HL-60 (cell line): Measurements from ENCODE around the gene KLK1.
"Not testable (repeated sequence)": the region's sequence is repeated elsewhere in the genome, so short reads cannot be mapped to it uniquely, and the experiment has no call there.

Source experiments
- DNase-seq, 2 experiments: peaks; one replicate each; pipeline ENCODE4 v3.0.0-alpha.2; 2010 to 2020; ENCODE audit warnings: low read depth in 1 of 2, low spot score in 1 of 2
- H3K27ac ChIP-seq: fragments of 250-450 bp; sonication (Bioruptor Pico); replicated peaks from 2 replicates; pipeline ENCODE4 v1.5.1; 2020; ENCODE audit warnings: mild to moderate bottlenecking, moderate library complexity
- H3K27me3 ChIP-seq: fragments of 250-450 bp; sonication (Bioruptor Pico); 2 replicates; pipeline ENCODE4 v1.5.1; 2021; ENCODE audit warnings: mild to moderate bottlenecking, moderate library complexity; ENCODE audit not compliant: insufficient read depth, poor library complexity, severe bottlenecking
- H3K4me3 ChIP-seq: replicated peaks from 2 replicates; pipeline ENCODE4 v1.5.1; 2011; ENCODE audit warnings: mild to moderate bottlenecking, control low read depth, low read length; ENCODE audit not compliant: insufficient read depth
- GABPA ChIP-seq: IDR thresholded peaks from 2 replicates; pipeline ENCODE4 v1.6.1; 2012; ENCODE audit warnings: low read depth
- POLR2AphosphoS5 ChIP-seq: IDR thresholded peaks from 2 replicates; pipeline ENCODE4 v1.6.1; 2012; ENCODE audit warnings: low read depth
- SPI1 ChIP-seq: IDR thresholded peaks from 2 replicates; pipeline ENCODE4 v1.6.1; 2012; ENCODE audit warnings: low read depth, mild to moderate bottlenecking, borderline replicate concordance
- TF ChIP-seq, protein P1 (sequence below): IDR thresholded peaks from 2 replicates; pipeline ENCODE4 v1.6.1; 2012; ENCODE audit warnings: low read depth; ENCODE audit not compliant: insufficient replicate concordance
- TF ChIP-seq, protein P2 (sequence below): IDR thresholded peaks from one replicate; pipeline ENCODE4 v1.5.1; 2011; ENCODE audit warnings: low read length, control low read depth, inconsistent platforms; ENCODE audit not compliant: insufficient read depth

KLK1 gene

DNA sequence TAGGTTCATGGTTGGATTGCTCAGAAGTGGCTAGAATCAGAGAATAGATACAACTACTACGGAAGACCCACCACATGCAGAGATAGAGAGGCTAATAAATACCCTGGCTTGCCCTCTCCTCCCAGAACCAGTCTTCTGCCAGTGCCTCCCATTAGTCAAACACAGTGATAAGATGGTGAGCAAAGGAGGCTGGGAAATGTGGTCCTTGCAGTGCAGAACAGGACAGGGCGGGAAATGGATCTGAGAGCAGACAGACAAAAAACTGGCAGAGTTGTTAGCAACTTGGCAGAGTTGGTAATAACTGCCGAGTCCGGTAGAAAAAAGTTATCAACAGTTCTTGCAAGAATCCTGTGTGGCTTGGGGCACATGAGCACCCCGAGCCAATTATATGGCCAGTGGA is 8.7 kb downstream of the KLK1 start:
- Histone ChIP-seq H3K27me3 (peaks cover 18% of the 10 kb centered on the region), H3K27ac (no peak overlapping the region)
- DNase-seq, result no peak

DNA sequence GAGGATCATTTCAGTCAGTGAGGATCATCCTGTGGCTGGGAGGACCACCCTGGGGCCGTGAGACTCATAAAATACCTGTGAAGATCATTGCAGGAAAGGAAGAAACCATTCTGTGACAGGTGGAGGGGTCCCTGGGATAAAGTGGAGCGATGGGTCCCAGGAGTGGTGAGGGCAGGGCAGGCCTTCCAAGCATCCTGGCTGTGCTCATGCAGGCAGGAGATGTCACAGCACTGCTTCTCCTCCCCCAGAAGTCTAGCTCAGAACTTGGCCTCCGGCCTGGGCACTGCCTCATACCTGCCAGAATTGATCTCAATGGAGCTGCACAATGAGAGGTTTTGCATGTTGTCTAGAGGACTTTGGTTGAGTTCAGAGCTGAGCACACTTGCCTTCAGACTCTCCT is 11.1 kb downstream of the KLK1 start:
- no peak for DNase-seq
- Histone ChIP-seq H3K27me3 (peaks cover 3% of the 10 kb centered on the region), H3K4me3 (no peak overlapping the region), H3K27ac (no peak overlapping the region)
- TF ChIP-seq SPI1, result no peak
- TF ChIP-seq GABPA, result no peak
- no peak for TF ChIP-seq POLR2AphosphoS5
- TF ChIP-seq, protein P1, sequence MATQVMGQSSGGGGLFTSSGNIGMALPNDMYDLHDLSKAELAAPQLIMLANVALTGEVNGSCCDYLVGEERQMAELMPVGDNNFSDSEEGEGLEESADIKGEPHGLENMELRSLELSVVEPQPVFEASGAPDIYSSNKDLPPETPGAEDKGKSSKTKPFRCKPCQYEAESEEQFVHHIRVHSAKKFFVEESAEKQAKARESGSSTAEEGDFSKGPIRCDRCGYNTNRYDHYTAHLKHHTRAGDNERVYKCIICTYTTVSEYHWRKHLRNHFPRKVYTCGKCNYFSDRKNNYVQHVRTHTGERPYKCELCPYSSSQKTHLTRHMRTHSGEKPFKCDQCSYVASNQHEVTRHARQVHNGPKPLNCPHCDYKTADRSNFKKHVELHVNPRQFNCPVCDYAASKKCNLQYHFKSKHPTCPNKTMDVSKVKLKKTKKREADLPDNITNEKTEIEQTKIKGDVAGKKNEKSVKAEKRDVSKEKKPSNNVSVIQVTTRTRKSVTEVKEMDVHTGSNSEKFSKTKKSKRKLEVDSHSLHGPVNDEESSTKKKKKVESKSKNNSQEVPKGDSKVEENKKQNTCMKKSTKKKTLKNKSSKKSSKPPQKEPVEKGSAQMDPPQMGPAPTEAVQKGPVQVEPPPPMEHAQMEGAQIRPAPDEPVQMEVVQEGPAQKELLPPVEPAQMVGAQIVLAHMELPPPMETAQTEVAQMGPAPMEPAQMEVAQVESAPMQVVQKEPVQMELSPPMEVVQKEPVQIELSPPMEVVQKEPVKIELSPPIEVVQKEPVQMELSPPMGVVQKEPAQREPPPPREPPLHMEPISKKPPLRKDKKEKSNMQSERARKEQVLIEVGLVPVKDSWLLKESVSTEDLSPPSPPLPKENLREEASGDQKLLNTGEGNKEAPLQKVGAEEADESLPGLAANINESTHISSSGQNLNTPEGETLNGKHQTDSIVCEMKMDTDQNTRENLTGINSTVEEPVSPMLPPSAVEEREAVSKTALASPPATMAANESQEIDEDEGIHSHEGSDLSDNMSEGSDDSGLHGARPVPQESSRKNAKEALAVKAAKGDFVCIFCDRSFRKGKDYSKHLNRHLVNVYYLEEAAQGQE, result no peak
- TF ChIP-seq, protein P2, sequence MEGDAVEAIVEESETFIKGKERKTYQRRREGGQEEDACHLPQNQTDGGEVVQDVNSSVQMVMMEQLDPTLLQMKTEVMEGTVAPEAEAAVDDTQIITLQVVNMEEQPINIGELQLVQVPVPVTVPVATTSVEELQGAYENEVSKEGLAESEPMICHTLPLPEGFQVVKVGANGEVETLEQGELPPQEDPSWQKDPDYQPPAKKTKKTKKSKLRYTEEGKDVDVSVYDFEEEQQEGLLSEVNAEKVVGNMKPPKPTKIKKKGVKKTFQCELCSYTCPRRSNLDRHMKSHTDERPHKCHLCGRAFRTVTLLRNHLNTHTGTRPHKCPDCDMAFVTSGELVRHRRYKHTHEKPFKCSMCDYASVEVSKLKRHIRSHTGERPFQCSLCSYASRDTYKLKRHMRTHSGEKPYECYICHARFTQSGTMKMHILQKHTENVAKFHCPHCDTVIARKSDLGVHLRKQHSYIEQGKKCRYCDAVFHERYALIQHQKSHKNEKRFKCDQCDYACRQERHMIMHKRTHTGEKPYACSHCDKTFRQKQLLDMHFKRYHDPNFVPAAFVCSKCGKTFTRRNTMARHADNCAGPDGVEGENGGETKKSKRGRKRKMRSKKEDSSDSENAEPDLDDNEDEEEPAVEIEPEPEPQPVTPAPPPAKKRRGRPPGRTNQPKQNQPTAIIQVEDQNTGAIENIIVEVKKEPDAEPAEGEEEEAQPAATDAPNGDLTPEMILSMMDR, result no peak

More for the DNA sequence above, 8.7 kb downstream of the KLK1 start:
- TF ChIP-seq POLR2AphosphoS5 (no peak), SPI1 (no peak), GABPA (no peak)
- TF ChIP-seq, protein P1, result no peak
- TF ChIP-seq, protein P2, result no peak
- no peak overlapping the region for H3K4me3 ChIP-seq

DNA sequence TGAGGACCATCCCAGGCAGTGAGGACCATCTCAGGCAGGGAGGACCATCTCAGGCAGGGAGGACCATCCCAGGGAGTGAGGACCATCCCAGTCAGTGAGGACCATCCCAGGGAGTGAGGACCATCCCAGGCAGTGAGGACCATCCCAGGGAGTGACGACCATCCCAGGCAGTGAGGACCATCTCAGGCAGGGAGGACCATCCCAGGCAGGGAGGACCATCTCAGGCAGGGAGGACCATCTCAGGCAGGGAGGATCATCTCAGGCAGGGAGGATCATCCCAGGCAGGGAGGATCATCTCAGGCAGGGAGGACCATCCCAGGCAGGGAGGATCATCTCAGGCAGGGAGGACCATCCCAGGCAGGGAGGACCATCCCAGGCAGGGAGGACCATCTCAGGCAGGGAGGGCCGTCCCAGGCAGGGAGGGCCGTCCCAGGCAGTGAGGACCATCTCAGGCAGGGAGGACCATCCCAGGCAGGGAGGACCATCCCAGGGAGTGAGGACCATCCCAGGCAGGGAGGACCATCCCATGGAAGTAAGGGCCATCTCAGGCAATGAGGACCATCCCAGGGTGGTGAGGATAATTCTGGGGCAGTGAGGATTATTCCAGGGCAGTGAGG is 11.9 kb downstream of the KLK1 start:
- H3K27me3 ChIP-seq, result not testable (repeated sequence)

DNA sequence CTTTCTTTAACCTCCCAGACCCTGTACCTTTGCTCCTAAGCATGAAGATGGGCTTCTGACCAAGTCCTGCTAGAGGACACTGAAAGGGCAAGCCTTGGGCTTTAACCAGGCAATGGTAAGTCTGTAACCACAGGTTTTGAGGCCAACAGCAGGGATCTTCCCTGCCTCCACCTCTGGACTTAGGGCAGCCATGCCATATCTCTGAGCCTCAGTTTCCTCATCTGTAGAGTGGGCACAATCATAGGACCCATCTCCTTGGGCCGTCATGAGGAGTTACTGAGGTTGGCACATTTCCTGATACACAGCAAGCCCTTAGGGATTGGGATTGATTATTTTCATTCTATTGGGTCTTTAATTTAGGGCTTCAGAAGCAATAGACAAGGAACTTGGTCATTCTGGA is 14.7 kb downstream of the KLK1 start:
- Histone ChIP-seq H3K4me3 (no peak overlapping the region), H3K27ac (no peak overlapping the region), H3K27me3 (no peaks in the 10 kb centered on the region)
- TF ChIP-seq, protein P1, result no peak
- TF ChIP-seq GABPA, result no peak
- TF ChIP-seq SPI1, result no peak
- no peak for TF ChIP-seq POLR2AphosphoS5
- TF ChIP-seq, protein P2, result no peak
- DNase-seq, result no peak

More for the DNA sequence above, 11.9 kb downstream of the KLK1 start:
- not testable (repeated sequence) for DNase-seq, H3K27ac ChIP-seq, H3K4me3 ChIP-seq
